Measurements from ENCODE around the gene DLG2.

The DLG2 gene

GRCh38 chr11:84236436-84236835, 1390.7 kb downstream of the DLG2 start:
- DNase-seq: no peak

DNA sequence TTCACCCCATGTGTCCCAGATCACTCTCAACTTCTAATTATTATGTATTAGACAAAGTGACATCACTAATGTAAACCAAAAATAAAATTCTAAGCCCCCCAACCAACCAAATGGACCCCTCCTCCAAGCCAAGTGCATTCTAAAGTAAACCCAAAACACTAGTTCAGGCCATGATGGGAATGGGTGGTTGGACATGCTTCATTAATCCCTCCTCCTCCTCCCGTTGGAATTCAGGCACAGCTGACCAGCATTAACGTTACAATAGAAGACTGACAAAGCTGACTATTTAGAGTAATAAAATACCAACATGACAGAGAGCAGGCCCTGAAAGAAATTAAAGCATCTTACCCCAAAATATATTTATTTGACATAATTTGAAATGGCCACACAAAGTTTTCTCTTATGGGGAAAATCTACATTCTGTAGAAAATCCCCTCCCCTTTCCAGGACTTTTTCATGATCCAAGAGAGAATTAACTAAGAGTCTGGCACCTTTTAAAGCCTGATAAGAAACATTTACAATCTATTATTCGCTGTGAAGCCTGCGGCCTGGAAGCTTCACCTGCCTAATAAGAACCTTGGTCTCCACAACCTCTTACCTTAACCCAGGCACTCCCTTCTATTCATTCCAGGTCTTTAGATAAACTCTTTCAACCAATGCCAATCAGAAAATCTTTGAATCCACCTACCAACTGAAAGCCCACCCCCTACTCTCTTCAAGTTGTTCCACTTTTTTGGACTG, 1392.5 kb downstream of the DLG2 start:
- DNase-seq: no peak

DNA sequence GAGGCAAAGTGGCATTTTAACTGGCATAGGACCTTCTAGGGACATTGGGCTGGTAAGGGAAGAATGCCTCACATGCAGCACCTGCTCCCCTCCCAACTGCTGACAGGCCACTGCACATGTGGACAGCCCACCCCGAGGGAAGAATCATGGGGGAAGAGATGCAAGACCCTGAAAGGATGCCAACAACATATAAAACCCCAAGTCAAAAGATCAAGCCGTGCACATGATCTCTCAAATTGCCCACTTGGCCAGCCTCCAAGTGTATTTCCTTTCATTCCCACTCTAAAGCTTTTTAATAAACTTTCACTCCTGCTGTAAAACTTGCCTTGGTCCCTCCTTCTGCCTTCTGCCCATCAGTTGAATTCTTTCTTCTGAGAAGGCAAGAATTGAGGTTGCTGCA, 1393.1 kb downstream of the DLG2 start:
- no peak for DNase-seq

DNA sequence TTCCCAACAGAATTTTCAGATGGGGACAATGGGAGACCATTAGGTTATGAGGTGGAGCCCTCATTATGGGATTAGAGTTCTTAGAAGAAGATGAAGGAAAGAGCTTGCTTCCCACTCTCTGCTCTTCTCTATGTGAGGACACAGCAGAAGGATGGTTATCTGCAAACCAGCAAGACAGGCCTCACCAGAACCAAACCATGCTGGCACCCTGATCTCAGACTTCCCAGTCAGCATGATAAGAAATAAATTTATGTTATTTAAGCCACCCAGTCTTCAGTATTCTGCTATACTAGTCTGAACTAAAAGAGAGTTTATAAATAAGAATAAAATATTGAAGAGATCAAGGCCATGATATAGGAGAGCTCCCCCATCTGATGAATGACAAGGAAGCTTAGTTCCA, 1394.6 kb downstream of the DLG2 start:
- DNase-seq: no peak

- DNase-seq: no peak
Measured at GRCh38 chr11:84230402-84230801, 1396.7 kb downstream of the DLG2 start.

- DNase-seq: no peak
Measured at GRCh38 chr11:84227970-84228665, 1399.0 kb downstream of the DLG2 start.

DNA sequence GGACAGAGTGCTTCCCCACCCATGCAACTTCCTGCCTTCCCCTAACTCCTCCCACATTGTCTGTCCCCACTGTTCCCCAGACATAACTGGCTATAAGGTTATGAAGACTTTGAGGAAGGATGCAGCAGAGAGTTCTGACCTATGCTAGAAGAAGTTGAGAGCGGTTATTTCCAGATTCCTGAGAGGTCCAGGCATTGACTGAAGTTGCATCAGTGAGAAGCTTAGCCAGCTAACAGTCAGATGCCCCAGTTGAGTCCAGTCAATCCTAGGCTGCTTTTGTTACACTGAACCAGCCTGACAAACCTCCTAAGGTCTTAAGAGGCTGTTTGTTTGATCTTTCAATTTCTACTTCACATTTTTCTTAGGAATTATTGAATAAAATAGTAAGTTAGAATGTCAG, 1403.1 kb downstream of the DLG2 start:
- DNase-seq: peak; percentile 9

GRCh38 chr11:84218318-84218717, 1408.8 kb downstream of the DLG2 start:
- no peak for DNase-seq

DNA sequence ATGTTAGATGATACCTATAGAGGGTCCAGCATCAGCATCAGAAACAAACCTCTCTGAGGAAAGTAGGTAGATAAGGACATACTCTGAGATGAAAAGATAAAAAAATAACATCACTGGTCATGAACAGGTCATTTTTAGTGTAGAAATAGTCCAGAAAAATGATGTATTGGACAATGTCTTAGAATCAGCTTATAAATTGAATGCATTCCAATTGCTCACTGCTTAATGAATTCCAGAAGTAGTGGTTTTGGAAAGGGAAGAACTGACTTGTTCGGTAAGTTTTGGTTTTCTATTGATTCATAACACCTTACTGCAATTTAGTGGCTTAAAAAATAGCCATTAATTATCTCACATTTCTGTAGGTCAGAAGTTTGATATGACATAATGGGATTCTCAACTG, 1411.5 kb downstream of the DLG2 start:
- DNase-seq: peak; percentile 5

DNA sequence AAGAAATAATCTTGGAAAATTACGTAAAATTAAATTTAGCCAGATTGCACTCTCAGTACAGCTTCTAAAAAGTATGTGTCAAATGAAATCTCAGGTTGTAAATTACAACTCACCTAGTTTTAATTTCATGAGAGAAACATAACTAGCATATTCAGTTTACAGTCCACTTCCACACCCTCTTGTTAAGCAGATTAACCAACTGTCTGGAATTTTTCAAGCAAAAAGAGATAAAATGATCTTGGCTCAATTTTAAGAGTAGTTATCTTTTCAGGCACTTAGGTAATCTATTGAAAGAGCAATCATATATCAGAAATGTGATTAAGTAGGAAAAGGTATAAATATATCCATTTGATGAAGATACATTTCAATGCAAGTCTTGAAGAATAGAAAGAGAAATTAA, 1412.6 kb downstream of the DLG2 start:
- no peak for DNase-seq

GRCh38 chr11:84212468-84213390, 1414.4 kb downstream of the DLG2 start:
- no peak for DNase-seq

DNA sequence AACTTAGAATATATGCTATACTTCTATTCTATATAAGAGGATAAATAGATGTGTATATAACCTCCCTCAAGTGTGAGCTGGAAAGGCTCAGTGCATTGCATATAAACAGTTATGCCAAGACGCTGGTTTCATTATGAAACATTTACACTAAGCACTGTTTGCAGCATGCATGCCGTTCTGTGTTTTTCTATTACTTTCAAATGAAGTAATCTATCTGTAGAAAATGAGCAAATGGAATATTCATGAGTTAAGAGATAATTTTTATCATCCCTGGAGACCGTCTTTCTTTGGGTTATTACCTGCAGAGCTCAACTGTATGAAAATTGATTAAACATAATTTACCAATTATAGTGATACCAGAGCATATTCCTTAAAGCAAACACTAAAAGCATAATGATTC, 1415.2 kb downstream of the DLG2 start:
- no peak for DNase-seq

DNA sequence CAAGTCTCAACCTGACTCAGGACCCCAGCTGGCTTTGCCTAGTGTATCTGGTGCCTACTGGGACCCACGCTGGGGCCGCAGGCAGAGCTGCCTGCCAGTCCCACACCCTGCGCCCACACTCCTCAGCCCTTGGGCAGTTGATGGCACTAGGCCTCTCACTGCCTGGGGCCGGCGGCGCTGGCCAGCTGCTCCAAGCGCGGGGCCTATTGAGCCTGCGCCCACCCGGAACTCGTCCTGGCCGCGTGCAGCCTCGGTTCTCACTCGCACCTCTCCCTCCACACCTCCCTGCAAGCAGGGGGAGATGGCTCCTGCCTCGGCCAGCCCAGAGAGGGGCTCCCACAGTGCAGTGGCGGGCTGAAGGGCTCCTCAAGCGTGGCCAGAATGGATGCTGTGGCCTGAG, 1432.4 kb downstream of the DLG2 start:
- DNase-seq: no peak

DNA sequence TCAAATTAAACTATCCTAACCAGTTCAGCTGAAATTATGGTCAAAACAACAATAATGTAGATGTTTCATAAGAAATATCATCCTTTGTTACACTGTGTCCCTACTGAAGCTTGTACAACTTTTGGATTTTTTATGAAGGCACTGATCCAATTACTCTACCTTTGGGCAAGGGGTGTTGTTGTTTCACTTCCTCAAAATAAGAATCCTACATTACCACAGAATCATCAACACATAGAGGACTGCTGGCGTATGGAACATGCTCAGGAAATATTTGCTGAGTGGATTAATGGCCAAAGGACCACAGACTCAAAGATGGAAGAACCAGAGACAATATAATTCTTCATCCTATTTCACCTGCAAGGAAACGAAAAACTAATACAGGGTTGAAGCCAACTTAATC, 1433.4 kb downstream of the DLG2 start:
- no peak for DNase-seq

DNA sequence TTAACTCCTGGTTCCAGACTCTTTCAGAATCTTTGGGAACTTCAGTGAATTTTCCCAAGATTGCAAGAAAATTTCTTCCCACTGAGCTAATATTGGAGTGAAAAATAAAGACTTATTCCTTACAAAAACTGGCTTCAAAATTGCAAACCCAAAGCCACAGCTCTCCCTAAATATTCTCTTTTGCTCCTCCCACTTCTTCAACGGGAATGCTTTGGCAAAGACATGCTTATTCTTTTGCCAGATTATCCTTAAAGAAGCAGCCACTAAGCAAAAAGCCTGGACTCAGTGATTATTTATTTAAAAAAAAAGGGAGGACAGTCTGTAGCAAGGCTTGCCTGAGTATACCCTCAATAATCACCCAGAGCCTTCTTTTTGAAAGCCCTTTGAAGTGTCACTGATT, 1438.6 kb downstream of the DLG2 start:
- DNase-seq: no peak

DNA sequence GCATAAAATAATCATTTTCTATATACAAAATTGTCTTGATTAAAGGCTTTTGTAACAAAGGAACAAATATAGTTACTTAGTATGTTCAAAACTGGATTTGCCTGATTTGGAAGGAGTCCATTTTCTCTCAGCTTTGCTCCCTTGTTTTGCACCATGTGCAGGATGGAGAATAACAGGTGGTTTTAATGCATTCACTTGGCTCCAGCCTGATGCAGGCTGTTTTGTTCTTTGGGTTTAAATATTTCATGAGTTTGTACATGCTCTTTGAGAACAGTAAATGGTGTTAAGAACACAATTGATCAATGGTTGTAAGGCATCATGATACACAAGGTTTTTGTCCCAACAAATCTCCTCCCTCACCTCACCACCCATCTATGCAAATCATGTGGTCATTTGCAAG, 1454.1 kb downstream of the DLG2 start:
- no peak for DNase-seq

GRCh38 chr11:84165139-84165538, 1462.0 kb downstream of the DLG2 start:
- DNase-seq: peak; percentile 60

- DNase-seq: peak; percentile 24
Measured at GRCh38 chr11:84164728-84165127, 1462.4 kb downstream of the DLG2 start.

- no peak for DNase-seq
Measured at GRCh38 chr11:84163116-84163515, 1464.0 kb downstream of the DLG2 start.

DNA sequence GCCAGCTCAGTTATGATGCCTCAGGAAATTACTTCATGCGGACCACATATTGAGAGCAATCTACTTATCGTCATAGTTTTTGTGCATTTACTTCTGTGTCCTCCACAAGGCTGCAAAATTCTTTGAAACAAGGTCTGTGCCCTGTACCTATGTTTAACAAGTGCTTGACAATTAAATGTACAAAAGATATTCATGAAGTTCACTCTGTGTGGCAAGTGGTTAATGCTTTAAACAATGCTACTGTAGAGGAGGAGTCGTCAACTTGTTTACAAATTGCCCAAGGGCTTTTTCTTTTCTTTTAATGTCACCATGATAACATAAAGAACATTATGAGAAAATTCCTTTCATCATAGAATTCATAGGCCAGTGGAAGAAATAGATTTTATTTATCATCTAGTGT, 1469.5 kb downstream of the DLG2 start:
- no peak for DNase-seq

DNA sequence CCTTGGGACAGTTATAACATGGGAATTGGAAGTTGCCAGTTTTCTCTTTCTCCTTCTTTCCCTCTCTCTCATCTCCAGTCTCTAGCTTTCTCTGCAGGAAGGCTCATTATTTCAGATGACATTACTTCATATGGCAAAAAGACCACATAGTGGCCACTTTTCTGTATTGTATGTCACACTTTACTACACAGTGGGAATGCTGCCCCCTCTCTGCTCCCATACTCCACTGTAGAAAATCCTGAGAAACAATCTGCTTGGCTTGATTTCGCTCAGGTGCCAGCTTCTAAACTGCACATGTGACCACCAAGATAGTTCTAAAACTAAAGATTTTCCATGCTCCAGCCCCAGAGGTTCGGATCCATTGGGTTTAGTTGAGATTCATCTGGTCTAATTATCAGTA, 1480.3 kb downstream of the DLG2 start:
- no peak for DNase-seq

DNA sequence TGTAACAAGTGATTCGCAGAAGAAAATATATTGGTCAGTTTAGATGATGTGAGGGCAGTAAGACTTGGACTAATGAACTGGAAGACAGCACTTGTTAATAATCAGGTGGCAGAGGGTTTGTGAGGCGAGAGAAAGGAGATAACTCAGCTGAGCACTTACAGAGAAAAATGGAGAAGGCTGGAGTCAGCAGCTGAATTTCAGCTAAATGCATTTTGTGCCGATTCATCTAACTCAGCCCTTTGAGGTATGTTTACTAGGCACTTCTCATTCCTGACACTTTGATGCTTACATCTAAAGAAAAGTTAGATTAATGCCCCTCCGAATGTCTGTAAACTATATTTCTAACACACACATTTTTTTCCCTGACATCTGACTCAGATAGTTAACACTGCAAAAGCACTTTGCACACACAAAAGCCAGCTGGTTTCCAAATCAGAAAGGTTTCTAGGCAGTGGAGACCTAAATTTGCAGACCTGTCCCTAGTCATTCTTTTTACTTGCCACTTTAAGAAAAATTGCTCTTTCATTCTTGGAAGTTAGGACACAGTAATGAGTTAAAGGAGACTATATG, 1481.4 kb downstream of the DLG2 start:
- DNase-seq: peak; percentile 0

DNA sequence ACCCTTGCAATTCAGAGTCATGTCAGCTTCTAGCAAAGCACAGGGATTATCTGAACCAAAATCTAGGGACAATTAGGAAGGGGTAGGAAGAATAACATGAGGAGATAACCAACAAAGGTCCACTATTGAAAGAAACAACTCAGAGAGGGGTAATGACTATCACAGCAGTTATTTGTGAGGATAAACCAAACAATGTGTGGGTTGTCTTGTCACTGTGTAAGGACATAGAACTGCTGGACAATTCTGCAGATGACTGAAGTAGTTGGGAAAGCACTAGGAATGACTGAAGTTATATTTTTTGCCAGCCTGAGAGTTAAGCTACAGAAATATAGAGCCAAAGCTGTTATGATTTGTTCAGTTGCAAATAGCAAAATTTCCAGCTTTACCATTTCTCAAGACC, 1482.6 kb downstream of the DLG2 start:
- DNase-seq: no peak

Data from fibroblast of skin of right quadriceps (primary cell).